HepG2 (cell line): ENCODE results near the gene MTSS2. TPM values are rescaled to one million over a fixed set of nuclear protein-coding genes. Genes with fewer than 3 reads are reported as not detected.

Experiments used
- ATAC-seq: fragments of 200-7000 bp; cut with Tn5 transposase; 3 replicates; pipeline ENCODE4 v1.9.1; 2020; ENCODE audit warnings: mild to moderate bottlenecking, moderate library complexity
- BruUV-seq: library from RNA; stranded (reverse); fragments of 400-500 nt; replicated peaks from 2 replicates; lab custom pipeline; 2021; lab: Mats Ljungman, UMichigan
- CTCF ChIA-PET: fragments of 300-600 bp; formaldehyde crosslinking; extraction: SDS; loops from one replicate; lab custom pipeline; 2021; ENCODE audit warnings: low total read pairs, inconsistent platforms, low intra/inter-chr PET ratio; lab: Yijun Ruan, JAX
- POLR2A ChIA-PET: fragments of 350-600 bp; sonication (Branson Sonifier 250); formaldehyde crosslinking; loops from one replicate; lab custom pipeline; 2020; ENCODE audit warnings: antibody characterized with exemption, inconsistent platforms; lab: Yijun Ruan, JAX
- DNase-seq: peaks from one replicate; pipeline ENCODE4 v3.0.0-alpha.2; 2015; ENCODE audit warnings: low spot score
- FAIRE-seq: peaks from 3 replicates; lab custom pipeline; 2011; peaks lifted over from hg19 to GRCh38; lab: Jason Lieb, UNC
- H2AFZ ChIP-seq: one replicate; pipeline ENCODE4 v1.6.1; 2011; ENCODE audit warnings: low read length, inconsistent platforms
- H3K27ac ChIP-seq: fragments of 300-600 bp; 3 replicates; pipeline ENCODE4 v1.8.0; 2011; ENCODE audit warnings: mixed run types, mild to moderate bottlenecking, mixed read lengths, low read length, inconsistent platforms; ENCODE audit not compliant: insufficient read depth; ENCODE audit errors: extremely low read length
- H3K27me3 ChIP-seq, 2 experiments: fragments of 200-600 bp in 1 of 2; 2 replicates in 1 of 2; 3 replicates in 1 of 2; pipeline versions ENCODE4 v1.6.0 to v1.8.0; 2011; ENCODE audit warnings: low read length in 2 of 2, mild to moderate bottlenecking in 2 of 2, moderate library complexity in 2 of 2, inconsistent platforms in 1 of 2; ENCODE audit not compliant: insufficient read depth in 2 of 2, control insufficient read depth in 1 of 2
- H3K36me3 ChIP-seq, 2 experiments: fragments of 200-600 bp in 1 of 2; replicated peaks in 1 of 2; 2 replicates in 1 of 2; 3 replicates in 1 of 2; pipeline versions ENCODE4 v1.5.1 to v1.8.0; 2011; ENCODE audit warnings: low read length in 2 of 2, inconsistent platforms in 1 of 2; ENCODE audit not compliant: insufficient read depth in 2 of 2, control insufficient read depth in 1 of 2
- H3K4me1 ChIP-seq: 2 replicates; pipeline ENCODE4 v1.5.1; 2012; ENCODE audit warnings: low read length, inconsistent platforms; ENCODE audit not compliant: insufficient read depth
- H3K4me2 ChIP-seq: 2 replicates; pipeline ENCODE4 v1.6.0; 2011; ENCODE audit warnings: low read depth, low read length, inconsistent platforms
- H3K4me3 ChIP-seq, 3 experiments: fragments of 200-600 bp in 1 of 3; sonication (generic), shearing (Covaris generic) in 1 of 3; replicated peaks in 1 of 3; 2 replicates each; pipeline ENCODE4 v1.5.1; 2011 to 2016; ENCODE audit warnings: low read length in 3 of 3, inconsistent platforms in 2 of 3, low read depth in 2 of 3, mild to moderate bottlenecking in 2 of 3, control low read depth in 1 of 3, mixed read lengths in 1 of 3; ENCODE audit not compliant: insufficient read depth in 1 of 3
- H3K79me2 ChIP-seq: one replicate; pipeline ENCODE4 v1.6.1; 2011; ENCODE audit warnings: low read length, inconsistent platforms; ENCODE audit not compliant: insufficient read depth
- H3K9ac ChIP-seq: 2 replicates; pipeline ENCODE4 v1.6.0; 2011; ENCODE audit warnings: mild to moderate bottlenecking, low read depth, low read length, inconsistent platforms; ENCODE audit not compliant: insufficient read depth
- H3K9me3 ChIP-seq: 2 replicates; pipeline ENCODE4 v1.5.1; 2012; ENCODE audit warnings: mild to moderate bottlenecking, low read length
- H4K20me1 ChIP-seq: 2 replicates; pipeline ENCODE4 v1.6.0; 2011; ENCODE audit warnings: inconsistent platforms, mild to moderate bottlenecking, low read length, moderate library complexity; ENCODE audit not compliant: insufficient read depth
- KLF11 ChIP-seq: IDR thresholded peaks from 2 replicates; pipeline ENCODE4 v1.6.1; 2016; ENCODE audit warnings: missing compliant biosample characterization
- NFATC3 ChIP-seq: sonication (generic); formaldehyde crosslinking; IDR thresholded peaks from 2 replicates; pipeline ENCODE4 v1.5.1; 2020; ENCODE audit warnings: mild to moderate bottlenecking, missing genetic modification reagents
- RBM22 ChIP-seq: fragments of 200-400 bp; formaldehyde crosslinking; optimal IDR thresholded peaks from 2 replicates; pipeline ENCODE3; 2017; ENCODE audit warnings: mild to moderate bottlenecking, low read length, moderate library complexity
- RCOR2 ChIP-seq: IDR thresholded peaks from 2 replicates; pipeline ENCODE4 v1.6.1; 2016; ENCODE audit warnings: missing biosample characterization, missing genetic modification reagents
- ZNF580 ChIP-seq: IDR thresholded peaks from 2 replicates; pipeline ENCODE4 v1.6.1; 2016; ENCODE audit warnings: low read depth, borderline replicate concordance
- ZNF780A ChIP-seq: sonication (generic); formaldehyde crosslinking; IDR thresholded peaks from 2 replicates; pipeline ENCODE4 v1.8.0; 2022; ENCODE audit warnings: mild to moderate bottlenecking, missing genetic modification reagents, moderate library complexity
- WGBS: methylation state at CpG from one replicate; pipeline ENCODE4 v1.1.6; 2017; ENCODE audit warnings: low lambda C conversion rate; 5-methylcytosine and 5-hydroxymethylcytosine counted together
- in situ Hi-C: cut with HindIII; loops from 2 replicates; pipeline ENCODE4 v1.10.0; 2017; ENCODE audit warnings: low pct_unique_long_range_greater_than_20kb; ENCODE audit not compliant: extremely low pct_ligation_motif_present
- intact Hi-C: fragments of 100-400 bp; cut with micrococcal nuclease; formaldehyde crosslinking; loops from one replicate; pipeline ENCODE4 v1.10.0; 2022; ENCODE audit not compliant: unreplicated experiment
- polyA plus RNA-seq, 8 experiments: library from polyadenylated mRNA; depleted of rRNA in 3 of 8; stranded (reverse) in 7 of 8; unstranded in 1 of 8; fragments of >200 nt; fragmentation: Illumina TruSeq in 4 of 8; extraction: Trizol in 4 of 8; gene quantifications; 2 replicates each; pipeline versions ENCODE4 v1.2.1 to v1.2.3, GENCODE V29; 2011 to 2016; ENCODE audit warnings: low read depth in 4 of 8, missing spikeins in 1 of 8, mixed read lengths in 1 of 8; ENCODE audit not compliant: insufficient read depth in 1 of 8
- total RNA-seq, 5 experiments: library from RNA; depleted of rRNA; stranded (reverse); fragments of >200 nt; fragmentation: Illumina TruSeq; extraction: Trizol; gene quantifications; 2 replicates each; pipeline ENCODE4 v1.2.3, GENCODE V29; 2016; ENCODE audit warnings: low read depth in 1 of 5
- TF ChIP-seq, protein P1 (sequence below): sonication (generic); formaldehyde crosslinking; IDR thresholded peaks from 2 replicates; pipeline ENCODE4 v1.9.0; 2021; ENCODE audit warnings: mild to moderate bottlenecking, missing genetic modification reagents
- TF ChIP-seq, protein P2 (sequence below): sonication (generic); formaldehyde crosslinking; IDR thresholded peaks from 2 replicates; pipeline ENCODE4 v1.4.0; 2020; ENCODE audit warnings: mild to moderate bottlenecking, missing genetic modification reagents

Gene MTSS2
- total and polyA plus RNA-seq, 2 of the 13 experiments (the other 11 are each of a cell fraction or from before 2014, with no cell fraction given) = 132 to 242 TPM

- POLR2A ChIA-PET = interaction anchor here (0.7 to 5.3 kb wide), 15 partner anchors 8 to 365 kb away, joined by 3 to 125 read pairs (median 9); partner anchors contain the start of gene DDX19A
- CTCF ChIA-PET = interaction anchor here (1.3 kb wide), 1 partner anchor 27 kb away, joined by 4 read pairs; no protein-coding TSS in a partner anchor
- Histone ChIP-seq H3K4me3 (peak overlapping the region in 1 of 3 experiments; percentile 24; a peak in 1 of 6 replicates), H3K27ac (peak overlapping the region; percentile 79), H3K27me3 (no peaks in the 10 kb centered on the region), H3K4me1 (peaks cover 69% of the 10 kb centered on the region), H3K9ac (peak overlapping the region; percentile 6), H4K20me1 (no peaks in the 10 kb centered on the region), H3K36me3 (peaks cover 0 to 5% of the 10 kb centered on the region in 2 experiments; a peak in 1 of 5 replicates), H2AFZ (no peak overlapping the region), H3K4me2 (peak overlapping the region; percentile 52), H3K79me2 (no peaks in the 10 kb centered on the region), H3K9me3 (no peaks in the 10 kb centered on the region)
- BruUV-seq = TSS peak; percentile 81
- ATAC-seq = peak; percentile 93
- DNase-seq = peak; percentile 80
- intact Hi-C loops (loop anchor here (1.0 kb wide), 1 partner anchor 14 kb away; no protein-coding TSS in a partner anchor), in situ Hi-C loops (no loop called here)
- FAIRE-seq = peak; percentile 90
- WGBS = 18% methylated on average over 14 of the region's 14 CpGs
- TF ChIP-seq NFATC3 = 0 out of 2 replicates have a peak, but pooled peaks have one; percentile 34
- no peak for TF ChIP-seq ZNF780A
- TF ChIP-seq ZNF580 (CRISPR knock-in tag) = peak; percentile 93
- TF ChIP-seq RBM22 = peak; percentile 76
- TF ChIP-seq, protein P1, sequence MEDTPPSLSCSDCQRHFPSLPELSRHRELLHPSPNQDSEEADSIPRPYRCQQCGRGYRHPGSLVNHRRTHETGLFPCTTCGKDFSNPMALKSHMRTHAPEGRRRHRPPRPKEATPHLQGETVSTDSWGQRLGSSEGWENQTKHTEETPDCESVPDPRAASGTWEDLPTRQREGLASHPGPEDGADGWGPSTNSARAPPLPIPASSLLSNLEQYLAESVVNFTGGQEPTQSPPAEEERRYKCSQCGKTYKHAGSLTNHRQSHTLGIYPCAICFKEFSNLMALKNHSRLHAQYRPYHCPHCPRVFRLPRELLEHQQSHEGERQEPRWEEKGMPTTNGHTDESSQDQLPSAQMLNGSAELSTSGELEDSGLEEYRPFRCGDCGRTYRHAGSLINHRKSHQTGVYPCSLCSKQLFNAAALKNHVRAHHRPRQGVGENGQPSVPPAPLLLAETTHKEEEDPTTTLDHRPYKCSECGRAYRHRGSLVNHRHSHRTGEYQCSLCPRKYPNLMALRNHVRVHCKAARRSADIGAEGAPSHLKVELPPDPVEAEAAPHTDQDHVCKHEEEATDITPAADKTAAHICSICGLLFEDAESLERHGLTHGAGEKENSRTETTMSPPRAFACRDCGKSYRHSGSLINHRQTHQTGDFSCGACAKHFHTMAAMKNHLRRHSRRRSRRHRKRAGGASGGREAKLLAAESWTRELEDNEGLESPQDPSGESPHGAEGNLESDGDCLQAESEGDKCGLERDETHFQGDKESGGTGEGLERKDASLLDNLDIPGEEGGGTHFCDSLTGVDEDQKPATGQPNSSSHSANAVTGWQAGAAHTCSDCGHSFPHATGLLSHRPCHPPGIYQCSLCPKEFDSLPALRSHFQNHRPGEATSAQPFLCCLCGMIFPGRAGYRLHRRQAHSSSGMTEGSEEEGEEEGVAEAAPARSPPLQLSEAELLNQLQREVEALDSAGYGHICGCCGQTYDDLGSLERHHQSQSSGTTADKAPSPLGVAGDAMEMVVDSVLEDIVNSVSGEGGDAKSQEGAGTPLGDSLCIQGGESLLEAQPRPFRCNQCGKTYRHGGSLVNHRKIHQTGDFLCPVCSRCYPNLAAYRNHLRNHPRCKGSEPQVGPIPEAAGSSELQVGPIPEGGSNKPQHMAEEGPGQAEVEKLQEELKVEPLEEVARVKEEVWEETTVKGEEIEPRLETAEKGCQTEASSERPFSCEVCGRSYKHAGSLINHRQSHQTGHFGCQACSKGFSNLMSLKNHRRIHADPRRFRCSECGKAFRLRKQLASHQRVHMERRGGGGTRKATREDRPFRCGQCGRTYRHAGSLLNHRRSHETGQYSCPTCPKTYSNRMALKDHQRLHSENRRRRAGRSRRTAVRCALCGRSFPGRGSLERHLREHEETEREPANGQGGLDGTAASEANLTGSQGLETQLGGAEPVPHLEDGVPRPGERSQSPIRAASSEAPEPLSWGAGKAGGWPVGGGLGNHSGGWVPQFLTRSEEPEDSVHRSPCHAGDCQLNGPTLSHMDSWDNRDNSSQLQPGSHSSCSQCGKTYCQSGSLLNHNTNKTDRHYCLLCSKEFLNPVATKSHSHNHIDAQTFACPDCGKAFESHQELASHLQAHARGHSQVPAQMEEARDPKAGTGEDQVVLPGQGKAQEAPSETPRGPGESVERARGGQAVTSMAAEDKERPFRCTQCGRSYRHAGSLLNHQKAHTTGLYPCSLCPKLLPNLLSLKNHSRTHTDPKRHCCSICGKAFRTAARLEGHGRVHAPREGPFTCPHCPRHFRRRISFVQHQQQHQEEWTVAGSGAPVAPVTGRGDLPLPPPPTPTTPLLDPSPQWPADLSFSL = no peak
- TF ChIP-seq RCOR2 (CRISPR knock-in tag) = peak; percentile 83; the same call in 1 of the 2 replicates
- TF ChIP-seq KLF11 (CRISPR knock-in tag) = peak; percentile 61; the same call in 1 of the 2 replicates
- TF ChIP-seq, protein P2, sequence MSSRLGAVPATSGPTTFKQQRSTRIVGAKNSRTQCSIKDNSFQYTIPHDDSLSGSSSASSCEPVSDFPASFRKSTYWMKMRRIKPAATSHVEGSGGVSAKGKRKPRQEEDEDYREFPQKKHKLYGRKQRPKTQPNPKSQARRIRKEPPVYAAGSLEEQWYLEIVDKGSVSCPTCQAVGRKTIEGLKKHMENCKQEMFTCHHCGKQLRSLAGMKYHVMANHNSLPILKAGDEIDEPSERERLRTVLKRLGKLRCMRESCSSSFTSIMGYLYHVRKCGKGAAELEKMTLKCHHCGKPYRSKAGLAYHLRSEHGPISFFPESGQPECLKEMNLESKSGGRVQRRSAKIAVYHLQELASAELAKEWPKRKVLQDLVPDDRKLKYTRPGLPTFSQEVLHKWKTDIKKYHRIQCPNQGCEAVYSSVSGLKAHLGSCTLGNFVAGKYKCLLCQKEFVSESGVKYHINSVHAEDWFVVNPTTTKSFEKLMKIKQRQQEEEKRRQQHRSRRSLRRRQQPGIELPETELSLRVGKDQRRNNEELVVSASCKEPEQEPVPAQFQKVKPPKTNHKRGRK (CRISPR knock-in tag) = no peak
Observed at GRCh38 chr16:70711211-70712031, 25.6 kb upstream of the MTSS2 start.
